ENCODE results near the gene PLEKHN1. TPM values are rescaled to one million over a fixed set of nuclear protein-coding genes. Genes with fewer than 3 reads are reported as not detected.
A peak's percentile ranks its signal among the peaks of the same experiment; 100 is the strongest.

Gene PLEKHN1
- total RNA-seq, 1 donor from 2014 or later: 6.8 TPM

DNA sequence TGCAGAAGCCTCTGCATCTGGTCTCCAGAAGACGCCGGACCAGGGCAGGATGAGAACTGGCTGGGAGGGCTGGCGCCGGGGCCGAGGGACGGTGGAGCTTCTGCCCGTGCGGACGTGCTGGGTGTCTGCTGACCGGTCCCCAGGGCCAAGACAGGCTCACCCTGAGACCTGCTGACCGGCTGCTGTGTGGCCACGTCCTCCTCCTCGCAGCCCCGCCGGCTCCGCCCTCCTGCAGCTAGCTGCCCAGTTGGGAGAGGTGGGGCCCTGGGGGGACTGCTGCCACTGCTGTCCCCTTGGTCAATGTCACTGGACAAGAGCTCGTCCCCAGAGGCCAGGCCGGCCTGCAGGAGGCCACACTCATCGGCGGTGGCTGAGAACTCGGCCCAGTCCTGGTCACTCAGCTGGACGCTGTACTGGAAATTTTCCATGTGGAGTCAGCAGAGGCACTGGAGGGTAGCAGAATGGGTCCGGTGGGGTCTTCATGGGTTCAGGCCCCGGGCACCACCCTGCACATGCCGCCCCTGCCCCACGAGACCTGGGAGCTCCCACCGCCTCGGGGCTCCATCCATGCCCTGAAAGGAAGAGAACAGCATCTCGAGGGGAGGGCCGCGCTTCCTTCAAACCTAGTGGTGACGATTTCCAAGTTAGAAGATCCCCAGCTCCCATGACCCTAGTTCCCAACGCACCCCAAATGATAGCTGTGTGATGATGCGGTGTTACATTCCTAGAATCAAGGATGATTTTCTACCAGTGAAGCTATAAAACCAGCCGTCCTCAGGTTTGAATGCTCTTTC, 14.5 kb downstream of the PLEKHN1 start:
- no peak overlapping the region for H3K4me3 ChIP-seq (ENCODE audit: low read depth, low read length)
- DNase-seq (ENCODE audit: low read depth): no peak
- TF ChIP-seq, protein P1, sequence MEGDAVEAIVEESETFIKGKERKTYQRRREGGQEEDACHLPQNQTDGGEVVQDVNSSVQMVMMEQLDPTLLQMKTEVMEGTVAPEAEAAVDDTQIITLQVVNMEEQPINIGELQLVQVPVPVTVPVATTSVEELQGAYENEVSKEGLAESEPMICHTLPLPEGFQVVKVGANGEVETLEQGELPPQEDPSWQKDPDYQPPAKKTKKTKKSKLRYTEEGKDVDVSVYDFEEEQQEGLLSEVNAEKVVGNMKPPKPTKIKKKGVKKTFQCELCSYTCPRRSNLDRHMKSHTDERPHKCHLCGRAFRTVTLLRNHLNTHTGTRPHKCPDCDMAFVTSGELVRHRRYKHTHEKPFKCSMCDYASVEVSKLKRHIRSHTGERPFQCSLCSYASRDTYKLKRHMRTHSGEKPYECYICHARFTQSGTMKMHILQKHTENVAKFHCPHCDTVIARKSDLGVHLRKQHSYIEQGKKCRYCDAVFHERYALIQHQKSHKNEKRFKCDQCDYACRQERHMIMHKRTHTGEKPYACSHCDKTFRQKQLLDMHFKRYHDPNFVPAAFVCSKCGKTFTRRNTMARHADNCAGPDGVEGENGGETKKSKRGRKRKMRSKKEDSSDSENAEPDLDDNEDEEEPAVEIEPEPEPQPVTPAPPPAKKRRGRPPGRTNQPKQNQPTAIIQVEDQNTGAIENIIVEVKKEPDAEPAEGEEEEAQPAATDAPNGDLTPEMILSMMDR (conservative IDR thresholded peaks at IDR 0.05; ENCODE audit: low read depth, low read length): no peak

DNA sequence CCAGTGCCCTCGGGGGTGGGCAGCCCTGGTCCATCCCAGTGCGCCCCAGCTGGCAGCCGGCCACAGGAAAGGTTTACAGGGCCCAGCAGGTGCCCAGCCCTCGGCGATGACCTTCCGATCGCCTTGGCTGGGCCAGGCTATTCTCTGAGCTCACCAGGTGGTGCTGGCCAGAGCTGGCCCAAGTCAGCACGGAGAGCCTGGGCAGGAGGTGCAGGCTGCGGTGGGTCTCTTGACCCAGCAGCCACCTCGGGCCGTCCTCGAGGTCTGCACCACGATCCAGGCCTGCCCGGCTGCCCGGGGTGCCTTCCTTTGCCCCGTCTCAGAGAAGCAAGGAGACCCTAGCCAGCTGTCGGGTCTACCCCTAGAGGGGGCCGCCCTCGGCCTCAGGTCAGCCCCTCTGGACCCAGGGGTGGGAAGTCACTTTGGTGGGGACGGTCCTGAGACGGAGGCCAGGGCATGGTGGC, 15.2 kb downstream of the PLEKHN1 start:
- H3K4me3 ChIP-seq (ENCODE audit: low read depth, low read length): no peak overlapping the region
- DNase-seq (ENCODE audit: low read depth): no peak
- TF ChIP-seq, protein P1 (conservative IDR thresholded peaks at IDR 0.05; ENCODE audit: low read depth, low read length): no peak

DNA sequence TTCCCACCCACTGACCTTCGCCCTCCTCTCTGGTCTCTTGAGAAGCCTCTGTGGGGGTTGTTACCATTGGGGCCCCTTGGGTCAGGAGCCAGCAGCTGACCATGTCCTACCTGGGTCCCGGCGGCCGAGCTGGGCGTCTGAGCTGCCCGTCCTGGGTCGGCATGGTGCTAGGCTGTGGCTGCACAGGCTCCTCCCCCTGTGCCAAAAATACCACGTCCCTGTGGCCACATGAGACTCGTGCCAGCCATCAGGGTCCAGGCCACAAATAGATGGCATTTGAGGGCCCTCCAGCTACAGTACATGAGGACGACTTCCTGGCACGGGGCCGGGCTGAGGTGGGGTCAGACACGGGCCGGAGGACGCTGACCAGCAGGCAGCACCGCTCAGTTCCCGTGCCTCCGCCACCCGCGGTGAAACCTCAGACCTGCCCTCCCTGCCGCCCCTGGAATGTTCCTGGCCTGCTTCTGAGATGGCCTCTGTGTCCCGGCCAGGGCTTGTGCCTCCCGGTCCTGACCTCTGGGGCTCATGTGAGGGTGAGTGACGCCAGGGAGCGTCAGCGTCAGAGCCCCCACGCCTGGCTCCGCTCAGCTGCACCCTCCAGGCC, 15.8 kb downstream of the PLEKHN1 start, which contains the start of gene PERM1:
Gene PERM1 (minus strand): TSS at position 139 of the 604 bp plus-strand sequence. CDS start 1,064 bp downstream, outside the sequence.
- no peak within 1 kb of the TSS for H3K4me3 ChIP-seq (ENCODE audit: low read depth, low read length)

DNA sequence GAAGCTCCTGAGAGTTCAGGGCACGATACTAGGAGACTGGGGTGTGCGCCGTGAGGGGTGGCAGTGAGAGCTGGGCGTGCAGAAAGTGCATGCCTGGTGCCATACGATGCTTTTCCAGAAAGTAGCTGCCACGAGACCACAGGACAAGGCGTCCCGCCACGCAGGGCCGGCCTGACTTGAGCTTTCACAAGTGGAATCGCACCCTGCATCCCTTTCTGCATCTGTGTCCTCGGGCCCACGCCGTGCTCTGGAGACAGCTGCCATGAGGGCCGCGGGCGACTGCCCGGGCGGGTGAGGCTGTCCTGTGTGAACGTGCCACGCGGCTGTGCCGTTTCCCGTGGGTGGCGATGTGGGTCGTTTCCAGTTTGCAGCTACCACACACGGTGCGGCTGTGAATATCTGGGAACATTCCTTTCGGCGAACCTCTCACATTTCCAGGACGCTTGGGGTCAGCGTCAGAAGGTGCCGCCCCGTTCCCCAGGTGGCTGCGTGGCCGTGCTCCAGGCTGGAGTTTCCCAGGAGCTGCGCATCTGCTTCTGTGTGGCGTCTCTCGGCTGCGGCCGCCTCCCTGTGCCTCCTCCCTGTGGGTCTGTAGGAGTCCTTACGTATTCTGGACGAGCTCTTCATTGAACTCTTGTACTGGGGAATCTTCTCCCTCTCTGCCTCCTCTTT, 16.6 kb downstream of the PLEKHN1 start:
- H3K4me3 ChIP-seq (ENCODE audit: low read depth, low read length): no peak overlapping the region
- no peak for DNase-seq (ENCODE audit: low read depth)
- TF ChIP-seq, protein P1 (conservative IDR thresholded peaks at IDR 0.05; ENCODE audit: low read depth, low read length): no peak

More for the DNA sequence above, 15.8 kb downstream of the PLEKHN1 start, which contains the start of gene PERM1:
- TF ChIP-seq, protein P1 (conservative IDR thresholded peaks at IDR 0.05; ENCODE audit: low read depth, low read length): no peak
- no peak for DNase-seq (ENCODE audit: low read depth)

DNA sequence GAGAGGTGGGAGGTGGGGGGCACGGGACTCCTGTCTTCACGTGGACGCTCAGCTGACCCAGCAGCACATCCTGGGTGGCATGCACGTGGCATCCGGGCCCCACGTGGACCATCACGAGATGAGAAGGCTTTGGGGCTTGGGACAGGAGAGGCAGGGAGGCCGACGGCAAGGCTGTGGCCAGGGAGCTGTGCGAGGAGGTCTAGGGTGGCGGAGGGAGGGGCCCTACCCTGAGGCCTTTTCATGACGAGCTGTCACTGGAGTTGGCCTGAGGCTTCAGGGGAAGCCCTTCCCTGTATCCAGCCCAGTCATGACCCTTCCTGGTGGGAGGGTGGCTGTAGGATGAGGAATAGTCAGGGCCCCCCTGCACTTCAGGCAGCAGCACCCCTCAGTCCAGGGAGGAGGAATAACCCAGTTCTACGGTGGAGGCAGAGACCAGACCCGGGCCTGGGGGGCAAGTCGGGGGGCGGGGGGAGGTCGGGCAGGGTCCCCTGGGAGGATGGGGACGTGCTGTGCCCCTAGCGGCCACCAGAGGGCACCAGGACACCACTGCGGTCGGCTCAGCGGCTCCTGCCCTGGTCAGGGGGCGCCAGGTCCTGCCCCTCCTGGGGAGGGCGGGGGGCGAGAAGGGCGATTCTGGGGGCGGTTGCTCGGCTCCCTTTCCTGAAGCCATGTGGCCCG, 17.7 kb downstream of the PLEKHN1 start:
- TF ChIP-seq, protein P1 (conservative IDR thresholded peaks at IDR 0.05; ENCODE audit: low read depth, low read length): peak; percentile 65
- peak overlapping the region; percentile 14 for H3K4me3 ChIP-seq (ENCODE audit: low read depth, low read length)
- DNase-seq (ENCODE audit: low read depth): no peak

DNA sequence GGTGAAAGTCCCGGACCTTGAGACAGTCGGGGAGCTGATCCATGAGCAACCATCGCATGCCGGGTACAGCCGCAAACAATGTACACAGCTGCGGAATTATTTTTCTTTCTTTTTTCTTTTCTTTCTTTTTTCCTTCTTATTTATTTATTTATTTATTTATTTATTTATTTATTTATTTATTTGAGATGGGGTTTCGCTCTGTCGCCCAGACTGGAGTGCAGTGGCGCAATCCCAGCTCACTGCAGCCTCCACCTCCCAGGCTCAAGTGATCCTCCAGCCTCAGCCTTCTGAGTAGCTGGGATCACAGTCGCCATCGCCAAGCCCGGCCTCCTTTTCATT, 18.2 kb downstream of the PLEKHN1 start:
- DNase-seq (ENCODE audit: low read depth): no peak
- H3K4me3 ChIP-seq (ENCODE audit: low read depth, low read length): peak overlapping the region; percentile 14
- TF ChIP-seq, protein P1 (conservative IDR thresholded peaks at IDR 0.05; ENCODE audit: low read depth, low read length): no peak
